Gastroesophageal sphincter (tissue), 4 donors: ENCODE measurements around the gene TBC1D5. TPM values are rescaled to one million over a fixed set of nuclear protein-coding genes. Genes with fewer than 3 reads are reported as not detected.

Experiments used
- ATAC-seq: fragments of 150-250 bp; one replicate; pipeline ENCODE4 v1.9.1; 2016; ENCODE audit warnings: mild to moderate bottlenecking, moderate library complexity
- H3K27ac ChIP-seq, 4 donors: fragments of 200-600 bp; sonication (generic) in 3 of 4; 1 replicate in 3 of 4; 2 replicates in 1 of 4; pipeline ENCODE4 v1.5.1; 2016 to 2019
- H3K27me3 ChIP-seq: fragments of 200-600 bp; sonication (generic); one replicate; pipeline ENCODE4 v1.5.1; 2019
- H3K36me3 ChIP-seq, 2 donors: fragments of 200-600 bp; sonication (generic); one replicate each; pipeline ENCODE4 v1.5.1; 2019; ENCODE audit warnings: control low read depth in 1 of 2
- H3K4me1 ChIP-seq, 3 donors: fragments of 200-600 bp; sonication (generic); 1 replicate in 2 of 3; 2 replicates in 1 of 3; pipeline ENCODE4 v1.5.1; 2016 to 2019; ENCODE audit warnings: control low read depth in 2 of 3
- H3K4me3 ChIP-seq, 2 donors: fragments of 200-600 bp; sonication (generic); one replicate each; pipeline ENCODE4 v1.5.1; 2019; ENCODE audit warnings: mild to moderate bottlenecking in 1 of 2, moderate library complexity in 1 of 2
- H3K9me3 ChIP-seq, 3 donors: fragments of 200-600 bp; sonication (generic); one replicate each; pipeline ENCODE4 v1.5.1; 2017 to 2019; ENCODE audit warnings: control low read depth in 2 of 3
- CTCF ChIP-seq, 4 experiments: fragments of 200-600 bp in 2 of 4; fragments of 450-650 bp in 2 of 4; sonication (generic) in 1 of 4; IDR thresholded peaks; one replicate each; pipeline ENCODE4 v1.5.1; 2017 to 2019; ENCODE audit warnings: antibody characterized with exemption in 4 of 4, mild to moderate bottlenecking in 2 of 4, moderate library complexity in 2 of 4
- EP300 ChIP-seq: sonication (generic); formaldehyde crosslinking; IDR thresholded peaks from one replicate; pipeline ENCODE4 v1.6.1; 2017; ENCODE audit warnings: antibody characterized with exemption, mild to moderate bottlenecking
- POLR2A ChIP-seq, 2 donors: fragments of 450-650 bp; IDR thresholded peaks; one replicate each; pipeline ENCODE4 v1.6.1; 2017; ENCODE audit warnings: antibody characterized with exemption in 2 of 2, mild to moderate bottlenecking in 2 of 2, moderate library complexity in 1 of 2
- POLR2AphosphoS5 ChIP-seq: sonication (generic); formaldehyde crosslinking; IDR thresholded peaks from one replicate; pipeline ENCODE4 v1.6.1; 2017; ENCODE audit warnings: antibody characterized with exemption
- WGBS, 2 donors: methylation state at CpG; one replicate each; pipeline ENCODE4 v1.1.5; 2018; ENCODE audit warnings: low coverage in 1 of 2; 5-methylcytosine and 5-hydroxymethylcytosine counted together
- total RNA-seq, 4 donors: library from RNA; depleted of rRNA; stranded (reverse); fragments of >200 nt; gene quantifications; one replicate each; pipeline ENCODE4 v1.1.0, GENCODE V29; 2016

Gene TBC1D5
- total RNA-seq, 4 donors from 2014 or later = 59.5 to 66.6 (median 61.6) TPM

- Histone ChIP-seq H3K27ac (no peak overlapping the region), H3K9me3 (no peaks in the 10 kb centered on the region), H3K4me3 (no peak overlapping the region), H3K36me3 (no peaks in the 10 kb centered on the region), H3K27me3 (no peaks in the 10 kb centered on the region), H3K4me1 (no peaks in the 10 kb centered on the region)
- ATAC-seq = no peak
- TF ChIP-seq EP300 (no peak), CTCF (IDR thresholded peaks at IDR 0.05) (no peak), POLR2A (IDR thresholded peaks at IDR 0.05) (no peak), POLR2AphosphoS5 (no peak)
- 47 to 55% methylated on average over 4 of the region's 4 CpGs for WGBS, 2 donors
These were observed 318.5 kb downstream of the TBC1D5 start for GRCh38 chr3:17423786-17424536.

GRCh38 chr3:17422636-17423035, 319.8 kb downstream of the TBC1D5 start:
- Histone ChIP-seq H3K36me3 (no peaks in the 10 kb centered on the region), H3K9me3 (no peaks in the 10 kb centered on the region), H3K4me1 (no peaks in the 10 kb centered on the region), H3K27me3 (no peaks in the 10 kb centered on the region), H3K4me3 (no peak overlapping the region), H3K27ac (no peak overlapping the region)
- TF ChIP-seq POLR2A (IDR thresholded peaks at IDR 0.05) (no peak), CTCF (IDR thresholded peaks at IDR 0.05) (no peak)
- ATAC-seq = no peak
- 90 to 93% methylated on average over 2 of the region's 2 CpGs for whole genome bisulfite sequencing, 2 donors

GRCh38 chr3:17420668-17421067, 321.8 kb downstream of the TBC1D5 start:
- Histone ChIP-seq H3K9me3 (no peaks in the 10 kb centered on the region), H3K4me1 (no peaks in the 10 kb centered on the region), H3K36me3 (no peaks in the 10 kb centered on the region), H3K27me3 (no peaks in the 10 kb centered on the region), H3K4me3 (no peak overlapping the region), H3K27ac (no peak overlapping the region)
- WGBS, 2 donors = 100% methylated on average over 1 of the region's 1 CpG
- TF ChIP-seq CTCF (IDR thresholded peaks at IDR 0.05) (no peak), POLR2AphosphoS5 (no peak), POLR2A (IDR thresholded peaks at IDR 0.05) (no peak), EP300 (no peak)
- no peak for ATAC-seq

- no peaks in the 10 kb centered on the region for H3K27me3 ChIP-seq
- H3K9me3 ChIP-seq = no peaks in the 10 kb centered on the region
- no peaks in the 10 kb centered on the region for H3K4me1 ChIP-seq
- no peak for ATAC-seq
- TF ChIP-seq CTCF (IDR thresholded peaks at IDR 0.05) (peak; percentile 60 to 74 (median 67)), EP300 (no peak), POLR2AphosphoS5 (no peak)
- H3K27ac ChIP-seq = no peak overlapping the region
- H3K36me3 ChIP-seq = no peaks in the 10 kb centered on the region
- H3K4me3 ChIP-seq = no peak overlapping the region
These were observed 329.4 kb downstream of the TBC1D5 start for GRCh38 chr3:17412950-17413530.

GRCh38 chr3:17411157-17411877, 331.1 kb downstream of the TBC1D5 start:
- Histone ChIP-seq H3K36me3 (no peaks in the 10 kb centered on the region), H3K27me3 (no peaks in the 10 kb centered on the region), H3K9me3 (no peaks in the 10 kb centered on the region), H3K4me1 (no peaks in the 10 kb centered on the region), H3K4me3 (no peak overlapping the region), H3K27ac (no peak overlapping the region)
- TF ChIP-seq POLR2A (IDR thresholded peaks at IDR 0.05) (no peak), EP300 (no peak), CTCF (IDR thresholded peaks at IDR 0.05) (no peak), POLR2AphosphoS5 (no peak)
- 88 to 93% methylated on average over 3 of the region's 3 CpGs for WGBS, 2 donors
- no peak for ATAC-seq
